WTC11 (cell line): ENCODE measurements around the gene BGN. TPM values are rescaled to one million over a fixed set of nuclear protein-coding genes. Genes with fewer than 3 reads are reported as not detected.
A peak's percentile ranks its signal among the peaks of the same experiment; 100 is the strongest.

Source experiments
- ATAC-seq: fragments of 200-7000 bp; cut with Tn5 transposase; 2 replicates; pipeline ENCODE4 v1.10.0; 2021; ENCODE audit warnings: mild to moderate bottlenecking, moderate library complexity
- CTCF ChIA-PET: fragments of 300-600 bp; sonication (Branson Sonifier 250); formaldehyde crosslinking; loops from one replicate; lab custom pipeline; 2021; ENCODE audit warnings: antibody characterized with exemption; lab: Charles Lee
- POLR2A ChIA-PET: fragments of 350-600 bp; sonication (Branson Sonifier 250); formaldehyde crosslinking; loops from one replicate; lab custom pipeline; 2021; ENCODE audit warnings: antibody characterized with exemption; lab: Charles Lee
- DNase-seq: peaks from one replicate; pipeline ENCODE4 v3.0.0; 2021; ENCODE audit warnings: low spot score
- H3K27ac Mint-ChIP-seq: 2 replicates; pipeline ENCODE4 v1.8.0; 2021; ENCODE audit warnings: mixed read lengths
- H3K27me3 Mint-ChIP-seq: 2 replicates; pipeline ENCODE4 v1.8.0; 2021; ENCODE audit warnings: low read depth, mild to moderate bottlenecking, moderate library complexity, mixed read lengths
- H3K36me3 Mint-ChIP-seq: 2 replicates; pipeline ENCODE4 v1.8.0; 2021; ENCODE audit warnings: mixed read lengths
- H3K4me1 Mint-ChIP-seq: 2 replicates; pipeline ENCODE4 v1.8.0; 2022; ENCODE audit warnings: mixed read lengths
- H3K4me3 Mint-ChIP-seq: 2 replicates; pipeline ENCODE4 v1.8.0; 2021; ENCODE audit warnings: mild to moderate bottlenecking, moderate library complexity, mixed read lengths
- H3K9me3 Mint-ChIP-seq: 2 replicates; pipeline ENCODE4 v1.8.0; 2021; ENCODE audit warnings: mixed read lengths
- ATF2 ChIP-seq: sonication (generic); formaldehyde crosslinking; IDR thresholded peaks from 2 replicates; pipeline ENCODE4 v1.8.1; 2022; ENCODE audit warnings: low read depth, missing genetic modification reagents, borderline replicate concordance
- ATF6 ChIP-seq: sonication (generic); formaldehyde crosslinking; IDR thresholded peaks from 2 replicates; pipeline ENCODE4 v1.8.1; 2023; ENCODE audit warnings: mild to moderate bottlenecking, missing genetic modification reagents
- CTCF ChIP-seq: fragments of 200-600 bp; IDR thresholded peaks from 2 replicates; pipeline ENCODE4 v1.8.0; 2022; ENCODE audit warnings: antibody characterized with exemption
- ETV6 ChIP-seq: sonication (generic); formaldehyde crosslinking; IDR thresholded peaks from 2 replicates; pipeline ENCODE4 v1.8.1; 2022; ENCODE audit warnings: mild to moderate bottlenecking, missing genetic modification reagents
- GABPB1 ChIP-seq: sonication (generic); formaldehyde crosslinking; IDR thresholded peaks from 2 replicates; pipeline ENCODE4 v1.8.1; 2023; ENCODE audit warnings: mild to moderate bottlenecking, missing genetic modification reagents
- HMGA2 ChIP-seq: fragments of 250-450 bp; sonication (Bioruptor Pico); IDR thresholded peaks from 2 replicates; pipeline ENCODE4 v1.4.0; 2021; ENCODE audit warnings: mild to moderate bottlenecking, moderate library complexity
- MXD4 ChIP-seq: fragments of 250-450 bp; sonication (Bioruptor Pico); IDR thresholded peaks from 2 replicates; pipeline ENCODE4 v1.8.0; 2021; ENCODE audit warnings: mild to moderate bottlenecking, moderate library complexity, borderline replicate concordance
- MYBL2 ChIP-seq: sonication (generic); formaldehyde crosslinking; IDR thresholded peaks from 2 replicates; pipeline ENCODE4 v1.8.1; 2023; ENCODE audit warnings: mild to moderate bottlenecking, moderate library complexity, missing genetic modification reagents
- NR3C1 ChIP-seq: sonication (generic); formaldehyde crosslinking; conservative IDR thresholded peaks from 2 replicates; pipeline ENCODE4 v1.8.1; 2023; ENCODE audit warnings: low read depth, mild to moderate bottlenecking, missing genetic modification reagents
- SMAD3 ChIP-seq: sonication (generic); formaldehyde crosslinking; IDR thresholded peaks from 2 replicates; pipeline ENCODE4 v1.8.0; 2022; ENCODE audit warnings: missing genetic modification reagents, mild to moderate bottlenecking, borderline replicate concordance
- USF1 ChIP-seq: sonication (generic); formaldehyde crosslinking; IDR thresholded peaks from 2 replicates; pipeline ENCODE4 v1.8.0; 2022; ENCODE audit warnings: mild to moderate bottlenecking, missing genetic modification reagents
- ZBTB21 ChIP-seq: sonication (generic); formaldehyde crosslinking; IDR thresholded peaks from 2 replicates; pipeline ENCODE4 v1.8.1; 2023; ENCODE audit warnings: mild to moderate bottlenecking, missing genetic modification reagents, borderline replicate concordance
- ZNF232 ChIP-seq: sonication (generic); formaldehyde crosslinking; IDR thresholded peaks from 2 replicates; pipeline ENCODE4 v1.8.0; 2022; ENCODE audit warnings: mild to moderate bottlenecking, missing genetic modification reagents
- ZNF281 ChIP-seq: sonication (generic); formaldehyde crosslinking; IDR thresholded peaks from 2 replicates; pipeline ENCODE4 v1.8.0; 2023; ENCODE audit warnings: mild to moderate bottlenecking, missing genetic modification reagents
- ZNF423 ChIP-seq: fragments of 250-450 bp; sonication (Bioruptor Pico); IDR thresholded peaks from 2 replicates; pipeline ENCODE4 v2.1.2; 2022; ENCODE audit warnings: mild to moderate bottlenecking, moderate library complexity
- ZNF532 ChIP-seq: fragments of 250-450 bp; sonication (Bioruptor Pico); IDR thresholded peaks from 2 replicates; pipeline ENCODE4 v1.9.0; 2021; ENCODE audit warnings: mild to moderate bottlenecking, borderline replicate concordance
- total RNA-seq: library from RNA; stranded (reverse); gene quantifications from 3 replicates; pipeline ENCODE4 v1.2.3, GENCODE V29; 2021

The BGN gene
- total RNA-seq, 1 experiment from 2014 or later, result 1.8 TPM

GRCh38 chrX:153459986-153460385 lies 34.8 kb upstream of the BGN start:
- no peak for ATAC-seq
- no peaks in the 10 kb centered on the region for H3K4me1 Mint-ChIP-seq
- no peak for TF ChIP-seq ZNF232 (CRISPR knock-in tag)
- TF ChIP-seq GABPB1, result no peak
- no peak for TF ChIP-seq NR3C1 (CRISPR knock-in tag)
- no peak for TF ChIP-seq SMAD3 (CRISPR knock-in tag)
- no peak for TF ChIP-seq ATF6
- no peak for TF ChIP-seq MXD4
- TF ChIP-seq USF1 (CRISPR knock-in tag), result no peak
- POLR2A ChIA-PET, result no interaction called here
- H3K27ac Mint-ChIP-seq, result no peak overlapping the region
- peaks cover 10% of the 10 kb centered on the region for H3K36me3 Mint-ChIP-seq
- DNase-seq, result no peak
- CTCF ChIA-PET, result interaction anchor here (0.9 to 2.5 kb wide), 8 partner anchors 11 to 519 kb away, joined by 4 to 41 read pairs (median 10); partner anchors contain the start of genes BGN, CCNQ and HAUS7
- no peak overlapping the region for H3K4me3 Mint-ChIP-seq
- H3K9me3 Mint-ChIP-seq, result no peaks in the 10 kb centered on the region
- H3K27me3 Mint-ChIP-seq, result no peaks in the 10 kb centered on the region

- Mint-ChIP-seq H3K4me1 (no peaks in the 10 kb centered on the region), H3K27me3 (no peaks in the 10 kb centered on the region), H3K9me3 (no peaks in the 10 kb centered on the region), H3K27ac (no peak overlapping the region), H3K36me3 (peaks cover 10% of the 10 kb centered on the region), H3K4me3 (no peak overlapping the region)
- ChIA-PET POLR2A (interaction anchor here (0.6 kb wide), 1 partner anchor 60 kb away, joined by 7 read pairs; the partner anchor contains the start of gene PNMA6E), CTCF (interaction anchor here (0.5 to 2.5 kb wide), 32 partner anchors 10 to 519 kb away, joined by 3 to 41 read pairs (median 4); partner anchors contain the start of genes BGN, CCNQ, HAUS7 and TREX2)
- DNase-seq, result peak; percentile 73
- peak; percentile 81 for ATAC-seq
- TF ChIP-seq CTCF (0 out of 2 replicates have a peak, but pooled peaks have one; percentile 21), ZNF232 (CRISPR knock-in tag) (no peak)
Observed at GRCh38 chrX:153460826-153461225, 34.0 kb upstream of the BGN start.

- POLR2A ChIA-PET, result no interaction called here
- DNase-seq (no peak), ATAC-seq (no peak)
- CTCF ChIA-PET, result interaction anchor here (2.0 kb wide), 1 partner anchor 20 kb away, joined by 10 read pairs; no protein-coding TSS in a partner anchor
- Mint-ChIP-seq H3K27ac (no peak overlapping the region), H3K4me3 (no peak overlapping the region), H3K36me3 (peaks cover 10% of the 10 kb centered on the region), H3K9me3 (no peaks in the 10 kb centered on the region), H3K27me3 (no peaks in the 10 kb centered on the region), H3K4me1 (no peaks in the 10 kb centered on the region)
- no peak for TF ChIP-seq ZNF423 (CRISPR knock-in tag)
- no peak for TF ChIP-seq MYBL2 (CRISPR knock-in tag)
- TF ChIP-seq ZBTB21, result no peak
- no peak for TF ChIP-seq ATF2 (CRISPR knock-in tag)
- no peak for TF ChIP-seq CTCF
- TF ChIP-seq ETV6 (CRISPR knock-in tag), result no peak
- TF ChIP-seq ZNF281, result no peak
- no peak for TF ChIP-seq HMGA2 (CRISPR knock-in tag)
- TF ChIP-seq ZNF532 (CRISPR knock-in tag), result no peak
Observed at GRCh38 chrX:153462291-153462690, 32.5 kb upstream of the BGN start.
